Nephron progenitor cell (in vitro differentiated cells): Measurements from ENCODE around the gene TRABD2B.
A peak's percentile ranks its signal among the peaks of the same experiment; 100 is the strongest.

Experiments used
- DNase-seq: peaks from one replicate; pipeline ENCODE4 v3.0.0; 2021
- H3K27ac Mint-ChIP-seq: 2 replicates; pipeline ENCODE4 v1.8.0; 2021; ENCODE audit warnings: mild to moderate bottlenecking, moderate library complexity, mixed read lengths
- H3K27me3 Mint-ChIP-seq: 2 replicates; pipeline ENCODE4 v1.8.0; 2021; ENCODE audit warnings: mild to moderate bottlenecking, low read depth, mixed read lengths; ENCODE audit not compliant: poor library complexity
- H3K36me3 Mint-ChIP-seq: 2 replicates; pipeline ENCODE4 v1.8.0; 2021; ENCODE audit warnings: low read depth, mixed read lengths
- H3K4me1 Mint-ChIP-seq: 2 replicates; pipeline ENCODE4 v1.8.0; 2021; ENCODE audit warnings: mixed read lengths
- H3K4me3 Mint-ChIP-seq: 2 replicates; pipeline ENCODE4 v1.8.0; 2021; ENCODE audit warnings: mild to moderate bottlenecking, moderate library complexity, mixed read lengths
- H3K9me3 Mint-ChIP-seq: 2 replicates; pipeline ENCODE4 v1.8.0; 2021; ENCODE audit warnings: mild to moderate bottlenecking, moderate library complexity, mixed read lengths
- TF ChIP-seq, protein P1 (sequence below): fragments of 200-600 bp; sonication (generic); IDR thresholded peaks from 2 replicates; pipeline ENCODE4 v1.5.0; 2021; ENCODE audit warnings: antibody characterized with exemption

TRABD2B gene

DNA sequence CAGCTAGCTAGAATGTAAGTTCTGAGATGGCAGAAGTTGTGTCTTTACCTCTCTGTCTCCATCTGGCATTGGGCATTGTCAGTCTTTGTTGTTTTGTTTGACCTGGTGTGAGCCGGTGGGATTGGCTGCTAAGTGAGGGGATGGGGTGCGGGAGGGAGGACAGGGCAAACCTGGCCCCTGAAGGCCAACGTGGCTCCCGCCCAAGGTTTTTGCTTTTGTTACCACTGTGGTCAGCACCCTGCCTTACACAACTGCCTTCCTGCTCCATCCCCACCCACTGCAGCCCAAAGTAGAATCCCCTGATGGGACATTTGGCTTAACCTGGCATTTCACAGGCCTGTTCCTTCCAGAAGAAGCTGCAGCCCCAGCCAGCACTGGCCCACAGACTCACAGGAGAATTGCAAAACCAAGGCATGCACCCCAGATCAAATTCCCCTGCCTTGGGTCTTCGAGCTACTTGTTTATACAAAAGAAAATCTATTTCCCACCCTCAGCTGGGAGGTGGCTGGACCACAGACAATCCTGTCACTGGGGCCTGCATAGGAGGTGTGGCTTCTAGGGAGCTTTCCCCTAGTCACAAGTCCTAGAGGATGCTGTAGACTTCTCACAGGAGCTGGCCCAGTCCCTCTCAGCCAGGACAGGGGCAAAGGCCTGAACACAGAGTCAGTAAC lies 147.5 kb downstream of the TRABD2B start:
- DNase-seq: no peak
- Mint-ChIP-seq H3K4me3 (no peak overlapping the region), H3K4me1 (peaks cover 51% of the 10 kb centered on the region), H3K27me3 (peaks cover 11% of the 10 kb centered on the region), H3K9me3 (no peaks in the 10 kb centered on the region), H3K27ac (no peak overlapping the region), H3K36me3 (no peaks in the 10 kb centered on the region)
- TF ChIP-seq, protein P1, sequence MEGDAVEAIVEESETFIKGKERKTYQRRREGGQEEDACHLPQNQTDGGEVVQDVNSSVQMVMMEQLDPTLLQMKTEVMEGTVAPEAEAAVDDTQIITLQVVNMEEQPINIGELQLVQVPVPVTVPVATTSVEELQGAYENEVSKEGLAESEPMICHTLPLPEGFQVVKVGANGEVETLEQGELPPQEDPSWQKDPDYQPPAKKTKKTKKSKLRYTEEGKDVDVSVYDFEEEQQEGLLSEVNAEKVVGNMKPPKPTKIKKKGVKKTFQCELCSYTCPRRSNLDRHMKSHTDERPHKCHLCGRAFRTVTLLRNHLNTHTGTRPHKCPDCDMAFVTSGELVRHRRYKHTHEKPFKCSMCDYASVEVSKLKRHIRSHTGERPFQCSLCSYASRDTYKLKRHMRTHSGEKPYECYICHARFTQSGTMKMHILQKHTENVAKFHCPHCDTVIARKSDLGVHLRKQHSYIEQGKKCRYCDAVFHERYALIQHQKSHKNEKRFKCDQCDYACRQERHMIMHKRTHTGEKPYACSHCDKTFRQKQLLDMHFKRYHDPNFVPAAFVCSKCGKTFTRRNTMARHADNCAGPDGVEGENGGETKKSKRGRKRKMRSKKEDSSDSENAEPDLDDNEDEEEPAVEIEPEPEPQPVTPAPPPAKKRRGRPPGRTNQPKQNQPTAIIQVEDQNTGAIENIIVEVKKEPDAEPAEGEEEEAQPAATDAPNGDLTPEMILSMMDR: no peak

DNA sequence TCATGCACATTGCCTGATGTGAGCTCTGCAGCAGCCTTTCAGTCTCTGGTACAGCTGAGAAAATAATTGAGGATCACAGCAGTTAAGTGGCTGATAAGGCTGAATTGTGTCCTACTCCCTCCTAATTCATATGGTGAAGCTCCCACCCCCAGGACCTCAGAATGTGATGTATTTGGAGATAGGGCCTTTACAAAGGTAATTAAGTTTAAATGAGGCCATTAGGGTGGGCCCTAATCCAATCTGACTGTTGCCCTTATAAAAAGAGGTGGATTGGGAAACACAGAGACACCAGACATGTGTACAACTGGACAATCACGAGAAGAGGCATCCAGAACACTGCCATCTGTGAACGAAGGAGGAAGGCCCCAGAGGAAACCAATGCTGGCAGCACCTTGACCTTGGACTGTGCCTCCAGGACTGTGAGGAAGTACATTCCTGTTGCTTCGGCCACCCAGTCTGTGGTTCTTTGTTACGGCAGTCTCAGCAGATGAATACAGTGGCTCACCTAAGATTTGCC lies 148.1 kb downstream of the TRABD2B start:
- TF ChIP-seq, protein P1: no peak
- no peak for DNase-seq

DNA sequence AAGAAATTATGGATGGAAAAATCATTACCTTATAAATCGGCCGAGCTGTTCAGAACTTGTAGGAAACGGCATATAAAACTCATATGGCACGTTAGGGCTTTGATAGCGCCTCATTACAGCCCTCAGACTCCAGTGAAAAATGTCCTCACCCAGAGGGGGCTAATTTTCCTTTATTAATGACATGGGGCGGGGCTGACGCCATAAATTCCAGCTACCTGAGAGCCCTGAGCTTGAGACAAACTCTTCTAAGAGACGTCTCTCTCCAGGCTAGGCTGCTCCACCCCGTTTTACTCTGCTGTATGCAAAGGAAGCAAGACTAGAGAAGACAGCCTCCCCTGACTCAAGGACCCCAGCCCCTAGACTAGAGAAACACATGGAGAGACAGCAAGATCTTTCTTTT lies 149.4 kb downstream of the TRABD2B start:
- DNase-seq: no peak
- Mint-ChIP-seq H3K27me3 (peaks cover 11% of the 10 kb centered on the region), H3K4me1 (peaks cover 70% of the 10 kb centered on the region), H3K27ac (no peak overlapping the region), H3K4me3 (no peak overlapping the region), H3K9me3 (no peaks in the 10 kb centered on the region), H3K36me3 (no peaks in the 10 kb centered on the region)
- TF ChIP-seq, protein P1: no peak

More for the DNA sequence above, 148.1 kb downstream of the TRABD2B start:
- H3K4me3 Mint-ChIP-seq: no peak overlapping the region
- H3K36me3 Mint-ChIP-seq: no peaks in the 10 kb centered on the region
- no peak overlapping the region for H3K27ac Mint-ChIP-seq
- peaks cover 57% of the 10 kb centered on the region for H3K4me1 Mint-ChIP-seq
- peaks cover 11% of the 10 kb centered on the region for H3K27me3 Mint-ChIP-seq
- no peaks in the 10 kb centered on the region for H3K9me3 Mint-ChIP-seq

DNA sequence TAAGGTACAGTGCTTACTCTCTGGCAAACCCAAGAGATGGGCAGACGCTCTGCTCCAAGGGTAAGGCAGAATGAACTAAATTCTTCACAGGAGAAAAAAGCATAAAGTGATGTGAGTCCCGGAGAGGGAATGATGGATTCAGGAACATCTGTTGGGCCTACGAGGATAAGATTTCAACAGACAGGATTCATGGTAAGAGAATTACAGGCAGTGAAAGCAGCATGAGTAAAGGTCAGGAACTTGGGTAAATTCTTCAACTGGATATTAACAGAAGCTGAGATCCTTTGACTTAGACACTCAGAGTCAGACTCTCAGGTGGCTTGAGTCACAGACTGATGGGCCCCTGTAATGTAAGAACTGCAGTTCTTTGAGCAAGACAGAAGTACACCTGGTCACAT lies 152.6 kb downstream of the TRABD2B start:
- H3K27ac Mint-ChIP-seq: peak overlapping the region; percentile 85
- no peaks in the 10 kb centered on the region for H3K36me3 Mint-ChIP-seq
- peaks cover 16% of the 10 kb centered on the region for H3K27me3 Mint-ChIP-seq
- peak overlapping the region; percentile 47 for H3K4me3 Mint-ChIP-seq
- H3K9me3 Mint-ChIP-seq: no peaks in the 10 kb centered on the region
- TF ChIP-seq, protein P1: no peak
- peaks cover 95% of the 10 kb centered on the region for H3K4me1 Mint-ChIP-seq
- no peak for DNase-seq

DNA sequence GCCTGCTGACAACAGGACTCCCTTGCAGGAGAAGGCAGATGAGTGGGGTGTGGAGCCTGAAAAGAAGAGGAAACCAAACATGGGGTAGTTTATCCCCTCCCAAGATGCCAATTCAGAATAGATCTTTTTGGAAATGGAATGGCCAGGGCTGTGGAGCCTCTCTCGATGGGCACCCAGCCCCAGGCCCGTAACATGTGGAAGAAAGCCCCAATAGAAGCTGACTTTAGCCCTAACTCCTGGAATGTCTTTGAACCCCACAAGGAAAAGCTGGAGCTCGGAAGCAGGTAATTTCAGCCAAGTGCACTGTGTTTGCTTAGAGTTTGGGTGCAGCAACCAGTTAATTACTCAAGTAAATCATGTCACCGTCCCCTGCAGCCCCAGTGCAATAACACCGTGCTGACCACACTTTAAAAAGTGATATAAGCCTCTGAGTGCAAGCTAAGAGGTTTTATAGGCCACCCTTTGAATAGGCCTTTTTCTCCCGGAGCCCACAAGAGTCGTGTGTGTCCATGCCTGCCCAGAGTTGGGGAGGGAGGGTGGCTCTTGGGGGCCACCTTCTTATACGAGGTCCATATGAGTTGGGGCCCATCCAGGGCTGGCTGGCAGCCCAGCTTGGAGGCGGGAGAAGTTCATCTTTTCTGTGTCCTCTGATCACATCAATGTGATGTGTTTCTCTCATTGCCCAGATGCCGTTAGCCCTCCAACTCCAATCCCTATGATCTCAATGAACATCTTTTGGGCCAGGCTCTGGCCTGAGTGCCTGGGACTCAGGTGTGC lies 153.2 kb downstream of the TRABD2B start:
- H3K27ac Mint-ChIP-seq: peak overlapping the region; percentile 85
- peaks cover 95% of the 10 kb centered on the region for H3K4me1 Mint-ChIP-seq
- H3K36me3 Mint-ChIP-seq: no peaks in the 10 kb centered on the region
- H3K4me3 Mint-ChIP-seq: peak overlapping the region; percentile 47
- peaks cover 15% of the 10 kb centered on the region for H3K27me3 Mint-ChIP-seq
- TF ChIP-seq, protein P1: no peak
- no peaks in the 10 kb centered on the region for H3K9me3 Mint-ChIP-seq
- peak; percentile 32 for DNase-seq
